ENCODE data around the gene HAVCR1. TPM values are rescaled to one million over a fixed set of nuclear protein-coding genes. Genes with fewer than 3 reads are reported as not detected.
A peak's percentile ranks its signal among the peaks of the same experiment; 100 is the strongest.

Gene HAVCR1
- total RNA-seq, 3 donors from 2014 or later (not counting 1 experiment from before 2014, with no cell fraction given) = 7.2 to 14.6 (median 10.9) TPM

DNA sequence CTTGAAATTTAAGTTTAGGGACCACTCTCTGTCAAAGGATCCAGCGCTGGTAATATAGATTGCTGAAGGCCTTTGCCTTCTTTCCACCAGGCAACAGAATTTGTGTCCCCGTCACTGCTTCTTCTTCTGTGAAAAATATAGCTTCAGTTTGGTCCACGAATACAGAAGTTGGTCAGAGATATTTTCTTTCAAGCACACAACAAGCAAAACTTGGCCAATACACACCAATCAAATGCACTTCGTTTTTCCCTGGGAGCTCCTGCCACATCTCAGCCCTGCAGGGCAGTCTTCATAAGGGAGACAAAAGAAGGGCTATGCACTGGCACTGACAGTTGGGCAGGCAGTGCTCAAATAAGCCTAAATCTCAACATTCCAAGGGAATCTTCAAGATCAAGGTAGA lies 27.0 kb upstream of the HAVCR1 start:
- no peak for ATAC-seq
- H3K27ac ChIP-seq (ENCODE audit: low read length) = no peak overlapping the region
- 86% methylated on average over 3 of the region's 4 CpGs for WGBS (ENCODE audit: insufficient coverage)
- no peaks in the 10 kb centered on the region for H3K9me3 ChIP-seq (ENCODE audit: control insufficient read depth, insufficient read depth, low read length)
- peak overlapping the region; percentile 37 to 63 for H3K27ac Mint-ChIP-seq
- TF ChIP-seq, protein P1, sequence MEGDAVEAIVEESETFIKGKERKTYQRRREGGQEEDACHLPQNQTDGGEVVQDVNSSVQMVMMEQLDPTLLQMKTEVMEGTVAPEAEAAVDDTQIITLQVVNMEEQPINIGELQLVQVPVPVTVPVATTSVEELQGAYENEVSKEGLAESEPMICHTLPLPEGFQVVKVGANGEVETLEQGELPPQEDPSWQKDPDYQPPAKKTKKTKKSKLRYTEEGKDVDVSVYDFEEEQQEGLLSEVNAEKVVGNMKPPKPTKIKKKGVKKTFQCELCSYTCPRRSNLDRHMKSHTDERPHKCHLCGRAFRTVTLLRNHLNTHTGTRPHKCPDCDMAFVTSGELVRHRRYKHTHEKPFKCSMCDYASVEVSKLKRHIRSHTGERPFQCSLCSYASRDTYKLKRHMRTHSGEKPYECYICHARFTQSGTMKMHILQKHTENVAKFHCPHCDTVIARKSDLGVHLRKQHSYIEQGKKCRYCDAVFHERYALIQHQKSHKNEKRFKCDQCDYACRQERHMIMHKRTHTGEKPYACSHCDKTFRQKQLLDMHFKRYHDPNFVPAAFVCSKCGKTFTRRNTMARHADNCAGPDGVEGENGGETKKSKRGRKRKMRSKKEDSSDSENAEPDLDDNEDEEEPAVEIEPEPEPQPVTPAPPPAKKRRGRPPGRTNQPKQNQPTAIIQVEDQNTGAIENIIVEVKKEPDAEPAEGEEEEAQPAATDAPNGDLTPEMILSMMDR (IDR thresholded peaks at IDR 0.05) = no peak
- no peak overlapping the region for H3K4me3 ChIP-seq (ENCODE audit: low read length)
- H3K27me3 Mint-ChIP-seq (ENCODE audit: low read depth in 2 of 2) = no peaks in the 10 kb centered on the region
- H3K4me1 ChIP-seq (ENCODE audit: control insufficient read depth, insufficient read depth, low read length) = no peaks in the 10 kb centered on the region
- no peaks in the 10 kb centered on the region for H3K27me3 ChIP-seq (ENCODE audit: control insufficient read depth, insufficient read depth, low read length)
- H3K4me1 Mint-ChIP-seq = peaks cover 4 to 12% of the 10 kb centered on the region in 2 donors
- H3K36me3 Mint-ChIP-seq = peaks cover 32% of the 10 kb centered on the region
- H3K4me3 Mint-ChIP-seq = no peak overlapping the region
- peaks cover 49% of the 10 kb centered on the region for H3K36me3 ChIP-seq (ENCODE audit: control insufficient read depth, insufficient read depth, low read length)
- intact Hi-C loops (cut with micrococcal nuclease) = no loop called here
- no peak for DNase-seq
- no peaks in the 10 kb centered on the region for H3K9me3 Mint-ChIP-seq

DNA sequence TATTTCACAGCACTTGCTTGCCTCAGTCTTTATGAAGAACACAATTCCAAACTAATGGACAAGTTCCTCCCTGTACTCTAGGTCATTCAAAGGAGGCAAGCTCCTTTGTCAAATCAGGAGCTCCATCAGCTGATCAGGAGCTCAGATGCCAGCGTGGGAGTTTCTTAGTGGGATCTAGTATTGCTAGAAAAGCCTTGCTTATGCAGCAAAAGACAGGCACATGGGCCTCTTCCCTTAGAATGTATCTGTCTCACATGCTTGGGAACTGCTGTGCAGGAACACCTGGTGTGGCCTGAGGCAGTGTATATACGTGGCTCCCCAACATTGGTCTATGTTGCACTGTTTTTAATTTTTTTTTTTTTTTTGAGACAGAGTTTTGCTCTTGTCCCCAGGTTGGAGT lies 21.4 kb upstream of the HAVCR1 start:
- no peak for ATAC-seq
- WGBS (ENCODE audit: insufficient coverage) = 84% methylated on average over 2 of the region's 2 CpGs
- Mint-ChIP-seq H3K9me3 (no peaks in the 10 kb centered on the region), H3K4me1 (peaks cover 0 to 3% of the 10 kb centered on the region in 2 donors), H3K27me3 (ENCODE audit: low read depth in 2 of 2) (no peaks in the 10 kb centered on the region), H3K27ac (peak overlapping the region in 1 of 2 donors; percentile 41), H3K4me3 (no peak overlapping the region), H3K36me3 (no peaks in the 10 kb centered on the region)
- no peak overlapping the region for H3K27ac ChIP-seq (ENCODE audit: low read length)
- H3K36me3 ChIP-seq (ENCODE audit: control insufficient read depth, insufficient read depth, low read length) = peaks cover 4% of the 10 kb centered on the region
- no peak for DNase-seq
- no peaks in the 10 kb centered on the region for H3K27me3 ChIP-seq (ENCODE audit: control insufficient read depth, insufficient read depth, low read length)
- no peak overlapping the region for H3K4me3 ChIP-seq (ENCODE audit: low read length)
- intact Hi-C loops (cut with micrococcal nuclease) = no loop called here
- H3K4me1 ChIP-seq (ENCODE audit: control insufficient read depth, insufficient read depth, low read length) = no peaks in the 10 kb centered on the region
- TF ChIP-seq, protein P1 (IDR thresholded peaks at IDR 0.05) = no peak
- no peaks in the 10 kb centered on the region for H3K9me3 ChIP-seq (ENCODE audit: control insufficient read depth, insufficient read depth, low read length)

DNA sequence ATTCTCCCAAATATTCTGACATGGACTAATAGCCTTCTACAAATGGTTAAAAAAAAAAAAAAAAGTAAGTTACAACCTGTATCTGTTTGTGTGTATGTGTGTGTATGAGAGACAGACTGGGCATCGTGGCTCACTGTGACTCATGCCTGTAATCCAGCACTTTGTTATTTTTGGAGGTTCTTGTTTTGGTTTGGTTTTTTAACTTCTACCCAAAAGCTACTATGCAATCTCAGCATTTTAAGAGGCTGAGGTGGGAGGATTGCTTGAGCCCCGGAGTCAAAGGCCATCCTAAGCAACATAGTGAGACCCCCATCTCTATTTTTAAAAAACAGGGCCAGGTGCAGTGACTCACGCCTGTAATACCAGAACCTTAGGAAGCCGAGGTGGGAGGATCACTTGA lies 17.6 kb upstream of the HAVCR1 start:
- Mint-ChIP-seq H3K36me3 (no peaks in the 10 kb centered on the region), H3K27ac (peak overlapping the region in 1 of 2 donors; percentile 27), H3K4me1 (peaks cover 18 to 19% of the 10 kb centered on the region in 2 donors), H3K4me3 (no peak overlapping the region), H3K27me3 (ENCODE audit: low read depth in 2 of 2) (no peaks in the 10 kb centered on the region), H3K9me3 (no peaks in the 10 kb centered on the region)
- no peaks in the 10 kb centered on the region for H3K27me3 ChIP-seq (ENCODE audit: control insufficient read depth, insufficient read depth, low read length)
- TF ChIP-seq, protein P1 (IDR thresholded peaks at IDR 0.05) = no peak
- peaks cover 8% of the 10 kb centered on the region for H3K4me1 ChIP-seq (ENCODE audit: control insufficient read depth, insufficient read depth, low read length)
- no peaks in the 10 kb centered on the region for H3K9me3 ChIP-seq (ENCODE audit: control insufficient read depth, insufficient read depth, low read length)
- intact Hi-C loops (cut with micrococcal nuclease) = no loop called here
- 51% methylated on average over 3 of the region's 4 CpGs for WGBS (ENCODE audit: insufficient coverage)
- H3K36me3 ChIP-seq (ENCODE audit: control insufficient read depth, insufficient read depth, low read length) = no peaks in the 10 kb centered on the region
- H3K27ac ChIP-seq (ENCODE audit: low read length) = no peak overlapping the region
- ATAC-seq (peak in 1 of 3 donors; percentile 54), DNase-seq (no peak)
- H3K4me3 ChIP-seq (ENCODE audit: low read length) = no peak overlapping the region

DNA sequence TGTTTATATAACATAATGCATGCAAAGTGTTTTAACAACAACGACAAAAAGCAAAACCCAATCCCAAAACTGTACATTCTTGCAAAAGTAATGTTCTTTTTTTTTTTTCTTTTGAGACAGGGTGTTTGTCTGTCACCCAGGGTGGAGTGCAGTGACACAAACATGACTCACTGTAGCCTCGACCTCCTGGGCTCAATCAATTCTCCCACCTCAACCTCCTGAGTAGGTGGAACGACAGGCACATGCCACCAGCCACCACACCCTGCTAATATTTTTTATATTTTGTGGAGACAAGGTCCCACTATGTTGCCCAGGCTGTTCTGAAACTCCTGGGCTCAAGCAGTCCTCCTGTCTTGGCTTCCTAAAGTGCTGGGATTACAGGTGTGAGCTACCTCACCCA lies 13.6 kb upstream of the HAVCR1 start:
- peak in 1 of 2 donors; percentile 21 for DNase-seq
- WGBS (ENCODE audit: insufficient coverage) = 14% methylated on average over 1 of the region's 3 CpGs
- TF ChIP-seq, protein P1 (IDR thresholded peaks at IDR 0.05) = no peak

More for the DNA sequence above, 13.6 kb upstream of the HAVCR1 start:
- Histone ChIP-seq H3K36me3 (ENCODE audit: control insufficient read depth, insufficient read depth, low read length) (no peaks in the 10 kb centered on the region), H3K27ac (ENCODE audit: low read length) (no peak overlapping the region), H3K4me3 (ENCODE audit: low read length) (no peak overlapping the region), H3K9me3 (ENCODE audit: control insufficient read depth, insufficient read depth, low read length) (no peaks in the 10 kb centered on the region), H3K27me3 (ENCODE audit: control insufficient read depth, insufficient read depth, low read length) (no peaks in the 10 kb centered on the region), H3K4me1 (ENCODE audit: control insufficient read depth, insufficient read depth, low read length) (peaks cover 8% of the 10 kb centered on the region)
- intact Hi-C loops (cut with micrococcal nuclease) = no loop called here
- H3K4me1 Mint-ChIP-seq = peaks cover 19 to 27% of the 10 kb centered on the region in 2 donors
- no peaks in the 10 kb centered on the region for H3K9me3 Mint-ChIP-seq
- H3K27ac Mint-ChIP-seq = peak overlapping the region; percentile 47 to 51
- no peaks in the 10 kb centered on the region for H3K27me3 Mint-ChIP-seq (ENCODE audit: low read depth in 2 of 2)
- H3K36me3 Mint-ChIP-seq = no peaks in the 10 kb centered on the region
- peak; percentile 59 to 82 (median 66) for ATAC-seq
- no peak overlapping the region for H3K4me3 Mint-ChIP-seq
